HG02798 (cell line): Measurements from ENCODE around the gene LRG1.

Source experiments
- ATAC-seq: cut with Tn5 transposase; IDR thresholded peaks from one replicate; pipeline ENCODE4 v1.9.1; 2021; ENCODE audit warnings: mild to moderate bottlenecking; ENCODE audit not compliant: unreplicated experiment, poor library complexity

The LRG1 gene

GRCh38 chr19:4499318-4499717, 40.5 kb downstream of the LRG1 start:
- no peak for ATAC-seq

- ATAC-seq, result no peak
Observed at GRCh38 chr19:4498694-4499093, 41.1 kb downstream of the LRG1 start.

GRCh38 chr19:4497770-4498389, 42.0 kb downstream of the LRG1 start:
- no peak for ATAC-seq

GRCh38 chr19:4496304-4496703, 43.5 kb downstream of the LRG1 start:
- no peak for ATAC-seq

- no peak for ATAC-seq
Observed at GRCh38 chr19:4495471-4495870, 44.4 kb downstream of the LRG1 start.

- ATAC-seq, result no peak
Observed at GRCh38 chr19:4494691-4495064, 45.2 kb downstream of the LRG1 start.

GRCh38 chr19:4493929-4494690, 45.7 kb downstream of the LRG1 start:
- no peak for ATAC-seq

- ATAC-seq, result no peak
Observed at GRCh38 chr19:4493104-4493928, 46.5 kb downstream of the LRG1 start.

- ATAC-seq, result no peak
Observed at GRCh38 chr19:4492337-4493103, 47.3 kb downstream of the LRG1 start.

- ATAC-seq, result no peak
Observed at GRCh38 chr19:4491446-4491845, 48.4 kb downstream of the LRG1 start.

GRCh38 chr19:4488496-4488895, 51.3 kb downstream of the LRG1 start:
- ATAC-seq, result no peak

GRCh38 chr19:4487572-4487971, 52.3 kb downstream of the LRG1 start:
- ATAC-seq, result no peak
